ENCODE results near the gene C1orf198. TPM values are rescaled to one million over a fixed set of nuclear protein-coding genes. Genes with fewer than 3 reads are reported as not detected.

Gene C1orf198
- polyA plus RNA-seq, 1 donor (not counting 4 experiments of a cell fraction or from before 2014, with no cell fraction given): 6.8 TPM

DNA sequence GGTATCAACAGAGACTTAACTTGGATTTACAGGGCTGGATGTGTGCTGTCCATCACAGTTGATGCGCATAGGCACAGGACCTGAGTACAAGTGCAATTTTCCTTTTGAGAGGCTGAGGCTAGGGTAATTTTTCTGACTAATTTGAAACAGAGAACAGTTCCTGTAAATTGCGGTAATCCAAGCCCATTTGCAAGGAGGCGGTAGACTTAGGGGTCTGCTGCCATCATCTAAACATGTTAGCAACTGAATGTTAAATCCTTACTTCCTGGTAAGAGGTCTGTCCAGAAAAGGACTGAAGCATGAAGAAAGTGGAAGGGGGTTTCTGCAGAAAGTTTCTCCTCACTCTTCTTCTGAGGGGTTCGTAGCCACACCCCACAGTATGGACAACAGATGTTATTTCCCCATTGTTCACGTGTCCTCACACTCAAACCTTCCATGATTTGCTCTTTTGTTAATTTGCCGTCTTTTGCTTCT lies 23.7 kb upstream of the C1orf198 start:
- Histone ChIP-seq H3K4me1 (ENCODE audit: control insufficient read depth, extremely low read depth, insufficient read depth, low read length) (no peaks in the 10 kb centered on the region), H3K27me3 (ENCODE audit: control insufficient read depth, extremely low read depth, insufficient read depth, low read length) (no peaks in the 10 kb centered on the region), H3K36me3 (ENCODE audit: control insufficient read depth in 2 of 2, extremely low read depth in 1 of 2, insufficient read depth in 2 of 2, low read length in 2 of 2) (no peaks in the 10 kb centered on the region), H2AFZ (ENCODE audit: control insufficient read depth, low read length) (no peak overlapping the region), H4K20me1 (ENCODE audit: control insufficient read depth, extremely low read depth, insufficient read depth, low read length) (no peaks in the 10 kb centered on the region), H3K27ac (ENCODE audit: control insufficient read depth, insufficient read depth, low read length) (no peak overlapping the region), H3K4me2 (ENCODE audit: control insufficient read depth, extremely low read depth, insufficient read depth, low read depth, low read length) (no peak overlapping the region), H3K9me1 (ENCODE audit: control insufficient read depth, extremely low read depth, insufficient read depth, low read length) (no peaks in the 10 kb centered on the region), H3K4me3 (ENCODE audit: control insufficient read depth in 2 of 3, extremely low read depth in 1 of 3, insufficient read depth in 2 of 3, low read depth in 1 of 3, low read length in 3 of 3) (no peak overlapping the region), H3K79me2 (ENCODE audit: control insufficient read depth, insufficient read depth, low read length) (no peaks in the 10 kb centered on the region), H3K9ac (ENCODE audit: control insufficient read depth, extremely low read depth, insufficient read depth, low read length) (no peak overlapping the region), H3K9me3 (ENCODE audit: control insufficient read depth, low read depth, low read length) (no peaks in the 10 kb centered on the region)
- FAIRE-seq (no peak), DNase-seq (ENCODE audit: low read depth, low spot score) (no peak)
- TF ChIP-seq, protein P1, sequence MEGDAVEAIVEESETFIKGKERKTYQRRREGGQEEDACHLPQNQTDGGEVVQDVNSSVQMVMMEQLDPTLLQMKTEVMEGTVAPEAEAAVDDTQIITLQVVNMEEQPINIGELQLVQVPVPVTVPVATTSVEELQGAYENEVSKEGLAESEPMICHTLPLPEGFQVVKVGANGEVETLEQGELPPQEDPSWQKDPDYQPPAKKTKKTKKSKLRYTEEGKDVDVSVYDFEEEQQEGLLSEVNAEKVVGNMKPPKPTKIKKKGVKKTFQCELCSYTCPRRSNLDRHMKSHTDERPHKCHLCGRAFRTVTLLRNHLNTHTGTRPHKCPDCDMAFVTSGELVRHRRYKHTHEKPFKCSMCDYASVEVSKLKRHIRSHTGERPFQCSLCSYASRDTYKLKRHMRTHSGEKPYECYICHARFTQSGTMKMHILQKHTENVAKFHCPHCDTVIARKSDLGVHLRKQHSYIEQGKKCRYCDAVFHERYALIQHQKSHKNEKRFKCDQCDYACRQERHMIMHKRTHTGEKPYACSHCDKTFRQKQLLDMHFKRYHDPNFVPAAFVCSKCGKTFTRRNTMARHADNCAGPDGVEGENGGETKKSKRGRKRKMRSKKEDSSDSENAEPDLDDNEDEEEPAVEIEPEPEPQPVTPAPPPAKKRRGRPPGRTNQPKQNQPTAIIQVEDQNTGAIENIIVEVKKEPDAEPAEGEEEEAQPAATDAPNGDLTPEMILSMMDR (optimal IDR thresholded peaks at IDR 0.05 in 1 of 3, IDR thresholded peaks at IDR 0.05 in 1 of 3, conservative IDR thresholded peaks at IDR 0.05 in 1 of 3; ENCODE audit: extremely low read depth in 1 of 3, insufficient read depth in 2 of 3, low read length in 3 of 3): no peak
- TF ChIP-seq EZH2 (IDR thresholded peaks at IDR 0.05; ENCODE audit: low read length): no peak
- dilution Hi-C loops (cut with MboI; ENCODE audit: extremely low pct_ligation_motif_present, low sequenced_read_pairs): no loop called here

DNA sequence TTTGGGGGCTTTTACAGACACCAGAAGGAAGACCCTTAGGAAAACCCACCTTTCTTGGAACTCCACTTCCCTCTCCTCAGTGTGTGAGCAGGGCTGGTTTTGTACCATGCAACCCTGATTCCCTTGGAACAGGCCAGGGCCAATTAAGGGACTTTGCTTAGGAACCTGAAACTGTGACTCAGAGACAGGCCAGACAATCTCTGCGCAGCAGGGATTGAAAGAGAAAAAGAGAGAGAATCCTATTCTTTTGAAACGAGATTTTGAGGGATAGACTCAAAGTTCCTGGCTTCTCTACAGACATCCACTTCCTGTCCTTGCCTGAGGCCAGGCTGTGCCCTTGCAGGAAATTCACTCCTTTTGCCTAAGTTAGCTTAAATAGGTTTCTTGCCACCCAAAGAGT lies 23.1 kb upstream of the C1orf198 start:
- no peak for DNase-seq (ENCODE audit: low read depth, low spot score)
- Histone ChIP-seq H3K9me1 (ENCODE audit: control insufficient read depth, extremely low read depth, insufficient read depth, low read length) (no peaks in the 10 kb centered on the region), H3K4me3 (ENCODE audit: control insufficient read depth in 2 of 3, extremely low read depth in 1 of 3, insufficient read depth in 2 of 3, low read depth in 1 of 3, low read length in 3 of 3) (no peak overlapping the region), H3K9ac (ENCODE audit: control insufficient read depth, extremely low read depth, insufficient read depth, low read length) (no peak overlapping the region), H4K20me1 (ENCODE audit: control insufficient read depth, extremely low read depth, insufficient read depth, low read length) (no peaks in the 10 kb centered on the region), H3K9me3 (ENCODE audit: control insufficient read depth, low read depth, low read length) (no peaks in the 10 kb centered on the region), H3K27me3 (ENCODE audit: control insufficient read depth, extremely low read depth, insufficient read depth, low read length) (no peaks in the 10 kb centered on the region), H3K79me2 (ENCODE audit: control insufficient read depth, insufficient read depth, low read length) (no peaks in the 10 kb centered on the region), H2AFZ (ENCODE audit: control insufficient read depth, low read length) (no peak overlapping the region), H3K27ac (ENCODE audit: control insufficient read depth, insufficient read depth, low read length) (no peak overlapping the region), H3K4me1 (ENCODE audit: control insufficient read depth, extremely low read depth, insufficient read depth, low read length) (no peaks in the 10 kb centered on the region), H3K4me2 (ENCODE audit: control insufficient read depth, extremely low read depth, insufficient read depth, low read depth, low read length) (no peak overlapping the region), H3K36me3 (ENCODE audit: control insufficient read depth in 2 of 2, extremely low read depth in 1 of 2, insufficient read depth in 2 of 2, low read length in 2 of 2) (no peaks in the 10 kb centered on the region)
- no peak for FAIRE-seq
- dilution Hi-C loops (cut with MboI; ENCODE audit: extremely low pct_ligation_motif_present, low sequenced_read_pairs): no loop called here
- no peak for TF ChIP-seq EZH2 (IDR thresholded peaks at IDR 0.05; ENCODE audit: low read length)
- TF ChIP-seq, protein P1 (optimal IDR thresholded peaks at IDR 0.05 in 1 of 3, IDR thresholded peaks at IDR 0.05 in 1 of 3, conservative IDR thresholded peaks at IDR 0.05 in 1 of 3; ENCODE audit: extremely low read depth in 1 of 3, insufficient read depth in 2 of 3, low read length in 3 of 3): no peak

All from keratinocyte (primary cell).